H9 (cell line): Measurements from ENCODE around the gene ATP2A1. TPM values are rescaled to one million over a fixed set of nuclear protein-coding genes. Genes with fewer than 3 reads are reported as not detected.

Experiments
- DNase-seq: peaks from one replicate; pipeline ENCODE4 v3.0.0-alpha.2; 2017
- H2AFZ ChIP-seq: one replicate; pipeline ENCODE4 v1.6.1; 2013; ENCODE audit warnings: mild to moderate bottlenecking, low read length, control low read depth, moderate library complexity
- H2AK5ac ChIP-seq: 2 replicates; pipeline ENCODE4 v1.6.1; 2013; ENCODE audit warnings: low read length, control low read depth, mixed read lengths; ENCODE audit not compliant: insufficient read length
- H2BK120ac ChIP-seq: one replicate; pipeline ENCODE4 v1.6.1; 2013; ENCODE audit warnings: low read depth, mild to moderate bottlenecking, low read length, control low read depth, inconsistent platforms; ENCODE audit not compliant: poor library complexity, severe bottlenecking
- H2BK12ac ChIP-seq: 2 replicates; pipeline ENCODE4 v1.6.1; 2013; ENCODE audit warnings: low read length, control low read depth, mixed read lengths, low read depth; ENCODE audit not compliant: insufficient read length
- H2BK15ac ChIP-seq: 2 replicates; pipeline ENCODE4 v1.6.1; 2013; ENCODE audit warnings: low read depth, low read length, control low read depth
- H2BK20ac ChIP-seq: one replicate; pipeline ENCODE4 v1.6.1; 2013; ENCODE audit warnings: low read depth, mild to moderate bottlenecking, low read length, control low read depth, inconsistent platforms; ENCODE audit not compliant: poor library complexity, severe bottlenecking
- H2BK5ac ChIP-seq: 2 replicates; pipeline ENCODE4 v1.6.1; 2013; ENCODE audit warnings: low read length, control low read depth, mixed read lengths; ENCODE audit not compliant: insufficient read length
- H3K14ac ChIP-seq: 2 replicates; pipeline ENCODE4 v1.6.1; 2013; ENCODE audit warnings: low read length, control low read depth; ENCODE audit not compliant: insufficient read depth
- H3K18ac ChIP-seq: 2 replicates; pipeline ENCODE4 v1.6.1; 2013; ENCODE audit warnings: low read depth, mild to moderate bottlenecking, mixed read lengths, low read length, control low read depth; ENCODE audit not compliant: insufficient read length
- H3K23ac ChIP-seq: 2 replicates; pipeline ENCODE4 v1.6.1; 2013; ENCODE audit warnings: low read length, control low read depth, mixed read lengths, low read depth; ENCODE audit not compliant: insufficient read length
- H3K23me2 ChIP-seq: 2 replicates; pipeline ENCODE4 v1.6.1; 2013; ENCODE audit warnings: low read depth, mild to moderate bottlenecking, mixed read lengths, low read length, control low read depth; ENCODE audit not compliant: insufficient read length, poor library complexity, severe bottlenecking
- H3K27ac ChIP-seq: 2 replicates; pipeline ENCODE4 v1.5.1; 2013; ENCODE audit warnings: low read length, control low read depth, mixed read lengths, low read depth; ENCODE audit not compliant: insufficient read length
- H3K27me3 ChIP-seq: 2 replicates; pipeline ENCODE4 v1.6.1; 2013; ENCODE audit warnings: low read length, control low read depth, inconsistent platforms; ENCODE audit not compliant: insufficient read depth
- H3K4ac ChIP-seq: 2 replicates; pipeline ENCODE4 v1.6.1; 2013; ENCODE audit warnings: low read depth, mild to moderate bottlenecking, control low read depth, inconsistent platforms, low read length, moderate library complexity
- H3K4me1 ChIP-seq: 2 replicates; pipeline ENCODE4 v1.6.1; 2013; ENCODE audit warnings: low read length, control low read depth, inconsistent platforms; ENCODE audit not compliant: insufficient read depth
- H3K4me2 ChIP-seq: 2 replicates; pipeline ENCODE4 v1.6.1; 2013; ENCODE audit warnings: low read length, control low read depth, mixed read lengths; ENCODE audit not compliant: insufficient read length, insufficient read depth
- H3K56ac ChIP-seq: 2 replicates; pipeline ENCODE4 v1.6.1; 2013; ENCODE audit warnings: low read depth, mild to moderate bottlenecking, mixed read lengths, low read length, control low read depth; ENCODE audit not compliant: insufficient read length
- H3K79me1 ChIP-seq: 2 replicates; pipeline ENCODE4 v1.6.1; 2013; ENCODE audit warnings: low read depth, mild to moderate bottlenecking, moderate library complexity, low read length, control low read depth, inconsistent platforms; ENCODE audit not compliant: insufficient read depth, poor library complexity, severe bottlenecking
- H3K79me2 ChIP-seq: 2 replicates; pipeline ENCODE4 v1.6.1; 2013; ENCODE audit warnings: low read length, control low read depth, inconsistent platforms; ENCODE audit not compliant: insufficient read depth
- H3K9ac ChIP-seq: 2 replicates; pipeline ENCODE4 v1.6.1; 2013; ENCODE audit warnings: low read length, control low read depth, mixed read lengths; ENCODE audit not compliant: insufficient read length; ENCODE audit errors: extremely low read depth
- H3K9me3 ChIP-seq: one replicate; pipeline ENCODE4 v1.6.1; 2013; ENCODE audit warnings: low read depth, low read length, inconsistent platforms; ENCODE audit not compliant: control insufficient read depth
- H3T11ph ChIP-seq: one replicate; pipeline ENCODE4 v1.6.1; 2013; ENCODE audit warnings: mild to moderate bottlenecking, low read length, control low read depth, inconsistent platforms
- H4K20me1 ChIP-seq: one replicate; pipeline ENCODE4 v1.6.1; 2013; ENCODE audit not compliant: control insufficient read depth, insufficient read length, insufficient read depth
- H4K5ac ChIP-seq: 2 replicates; pipeline ENCODE4 v1.6.1; 2013; ENCODE audit warnings: low read depth, mild to moderate bottlenecking, mixed read lengths, low read length, control low read depth; ENCODE audit not compliant: insufficient read length
- H4K8ac ChIP-seq: replicated peaks from 2 replicates; pipeline ENCODE4 v1.6.1; 2013; ENCODE audit warnings: low read length, control low read depth, mixed read lengths, low read depth; ENCODE audit not compliant: insufficient read length
- H4K91ac ChIP-seq: 2 replicates; pipeline ENCODE4 v1.6.1; 2013; ENCODE audit warnings: low read depth, mild to moderate bottlenecking, moderate library complexity, mixed read lengths, low read length, control low read depth; ENCODE audit not compliant: insufficient read length
- H3K27ac Mint-ChIP-seq, 3 experiments: 2 replicates in 2 of 3; 3 replicates in 1 of 3; pipeline ENCODE4 v1.8.0; 2020 to 2021; ENCODE audit warnings: mixed read lengths in 3 of 3, mild to moderate bottlenecking in 1 of 3, moderate library complexity in 1 of 3
- H3K27me3 Mint-ChIP-seq: 2 replicates; pipeline ENCODE4 v1.8.0; 2021; ENCODE audit warnings: low read depth, mild to moderate bottlenecking, moderate library complexity, mixed read lengths
- H3K36me3 Mint-ChIP-seq, 3 experiments: 2 replicates in 2 of 3; 3 replicates in 1 of 3; pipeline ENCODE4 v1.8.0; 2020 to 2021; ENCODE audit warnings: low read depth in 3 of 3, mixed read lengths in 3 of 3; ENCODE audit not compliant: insufficient read depth in 1 of 3
- H3K4me1 Mint-ChIP-seq, 2 experiments: 2 replicates each; pipeline ENCODE4 v1.8.0; 2020; ENCODE audit warnings: mixed read lengths in 2 of 2
- H3K4me3 Mint-ChIP-seq, 2 experiments: 2 replicates in 1 of 2; 3 replicates in 1 of 2; pipeline ENCODE4 v1.8.0; 2020 to 2021; ENCODE audit warnings: mild to moderate bottlenecking in 2 of 2, mixed read lengths in 2 of 2, moderate library complexity in 1 of 2
- H3K9me3 Mint-ChIP-seq, 2 experiments: 2 replicates in 1 of 2; 3 replicates in 1 of 2; pipeline ENCODE4 v1.8.0; 2020; ENCODE audit warnings: mild to moderate bottlenecking in 2 of 2, mixed read lengths in 2 of 2, moderate library complexity in 1 of 2
- CTCF ChIP-seq: fragments of 200-600 bp; sonication (generic); conservative IDR thresholded peaks from 3 replicates; pipeline ENCODE4 v1.8.0; 2021; ENCODE audit warnings: antibody characterized with exemption, mild to moderate bottlenecking
- WGBS: extraction: QIAGEN DNeasy Blood & Tissue Kit; methylation state at CpG from one replicate; pipeline ENCODE4 v1.1.7; 2013; ENCODE audit warnings: missing lambda C conversion rate, low lambda C conversion rate, mixed read lengths; ENCODE audit not compliant: insufficient read length; ENCODE audit errors: extremely low coverage; 5-methylcytosine and 5-hydroxymethylcytosine counted together
- total RNA-seq: library from RNA; stranded (reverse); gene quantifications from 2 replicates; pipeline ENCODE4 v1.2.1, GENCODE V29; 2021

The ATP2A1 gene
- total RNA-seq, 1 experiment from 2014 or later: 4.6 TPM

- WGBS: no CpG with 5 or more reads among the region's 8 CpGs
- Histone ChIP-seq H3K14ac (no peak overlapping the region), H4K20me1 (no peaks in the 10 kb centered on the region), H3K27ac (no peak overlapping the region), H2BK20ac (no peak overlapping the region), H2BK12ac (no peak overlapping the region), H3K9me3 (no peaks in the 10 kb centered on the region), H2AK5ac (no peak overlapping the region), H3K79me2 (no peaks in the 10 kb centered on the region), H2BK5ac (no peak overlapping the region), H3K23me2 (no peaks in the 10 kb centered on the region), H2AFZ (no peak overlapping the region), H4K5ac (no peak overlapping the region), H3K9ac (no peak overlapping the region), H3K4me1 (no peaks in the 10 kb centered on the region), H3K27me3 (no peaks in the 10 kb centered on the region), H3K79me1 (no peaks in the 10 kb centered on the region), H2BK120ac (no peak overlapping the region), H3K4me2 (no peak overlapping the region), H3K4ac (no peak overlapping the region), H4K8ac (no peak overlapping the region), H3K56ac (no peak overlapping the region), H4K91ac (no peak overlapping the region), H2BK15ac (no peak overlapping the region), H3K23ac (no peak overlapping the region), H3K18ac (no peak overlapping the region), H3T11ph (no peak overlapping the region)
- H3K36me3 Mint-ChIP-seq: no peaks in the 10 kb centered on the region
- no peaks in the 10 kb centered on the region for H3K27me3 Mint-ChIP-seq
- no peak for DNase-seq
- no peaks in the 10 kb centered on the region for H3K9me3 Mint-ChIP-seq
- no peaks in the 10 kb centered on the region for H3K4me1 Mint-ChIP-seq
- no peak for TF ChIP-seq CTCF
- no peak overlapping the region for H3K4me3 Mint-ChIP-seq
- H3K27ac Mint-ChIP-seq: no peak overlapping the region; a peak in 1 of 7 replicates
These were observed 19.9 kb upstream of the ATP2A1 start for GRCh38 chr16:28858421-28858820.
